ENCODE measurements around the gene NSMF.

The NSMF gene

GRCh38 chr9:137501457-137501856 lies 42.3 kb upstream of the NSMF start:
- Histone ChIP-seq H3F3A (ENCODE audit: low read depth) (peaks cover 4% of the 10 kb centered on the region; the same call in 1 of the 2 replicates), H3K9me3 (ENCODE audit: insufficient read depth, low read depth, low read length) (no peaks in the 10 kb centered on the region), H2AFZ (ENCODE audit: low read length) (no peak overlapping the region), H4K20me1 (ENCODE audit: insufficient read depth, low read length, poor library complexity, severe bottlenecking) (no peaks in the 10 kb centered on the region), H3K4me3 (ENCODE audit: low read length, poor library complexity, severe bottlenecking) (no peak overlapping the region), H3K79me2 (ENCODE audit: insufficient read depth, low read length) (no peaks in the 10 kb centered on the region), H3K9me2 (replicated peaks; ENCODE audit: low read depth, low read length) (no peaks in the 10 kb centered on the region), H3K4me1 (ENCODE audit: insufficient read depth, low read length, poor library complexity, severe bottlenecking) (no peaks in the 10 kb centered on the region), H3K4me2 (ENCODE audit: low read depth, low read length, poor library complexity, severe bottlenecking) (no peak overlapping the region), H3K9ac (ENCODE audit: low read depth, low read length, poor library complexity, severe bottlenecking) (no peak overlapping the region), H3K36me3 (ENCODE audit: insufficient read depth, low read length) (no peaks in the 10 kb centered on the region), H3K27me3 (ENCODE audit: insufficient read depth, low read length, poor library complexity, severe bottlenecking) (no peaks in the 10 kb centered on the region)
- TF ChIP-seq EZH2phosphoT487 (IDR thresholded peaks at IDR 0.05; ENCODE audit: borderline replicate concordance) (no peak), CTCF (conservative IDR thresholded peaks at IDR 0.05; ENCODE audit: low read length) (no peak)

DNA sequence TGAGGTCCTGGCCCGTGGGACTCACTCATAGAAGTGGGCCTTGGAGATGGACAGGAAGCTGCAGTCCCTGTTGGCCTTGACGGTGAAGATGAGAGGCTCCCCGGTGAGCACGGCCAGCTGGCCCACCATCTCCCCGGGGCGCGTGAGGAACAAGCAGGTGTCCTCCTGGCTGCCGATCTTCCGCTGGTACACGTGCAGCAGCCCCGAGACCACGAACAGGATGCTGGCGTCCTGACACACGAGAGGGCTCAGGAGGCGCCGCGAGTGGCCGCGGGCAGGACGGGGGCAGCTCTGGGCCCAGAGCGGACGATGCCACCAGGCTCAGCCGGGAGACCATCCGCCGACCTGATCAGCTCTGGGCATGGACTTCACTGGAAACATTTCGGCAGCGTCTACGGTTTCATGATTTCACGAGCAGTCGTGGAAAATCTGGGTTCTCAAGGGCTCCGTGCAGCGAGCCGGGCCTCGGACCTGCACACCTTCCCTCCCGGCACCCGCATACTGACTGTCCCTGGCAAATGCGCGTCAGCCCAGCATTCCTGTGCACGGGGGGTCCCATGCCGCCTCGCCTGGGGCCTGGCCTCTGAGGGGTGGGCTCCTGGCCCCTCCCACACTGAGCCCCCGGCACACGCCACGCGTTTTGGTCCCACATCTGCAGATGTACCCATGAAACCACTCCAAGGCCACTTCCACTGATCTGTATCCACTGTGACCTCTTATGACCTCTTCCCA lies 41.7 kb upstream of the NSMF start:
- Histone ChIP-seq H4K20me1 (ENCODE audit: insufficient read depth, low read length, poor library complexity, severe bottlenecking) (no peaks in the 10 kb centered on the region), H2AFZ (ENCODE audit: low read length) (no peak overlapping the region), H3K4me3 (ENCODE audit: low read length, poor library complexity, severe bottlenecking) (no peak overlapping the region), H3K9ac (ENCODE audit: low read depth, low read length, poor library complexity, severe bottlenecking) (no peak overlapping the region), H3K27me3 (ENCODE audit: insufficient read depth, low read length, poor library complexity, severe bottlenecking) (no peaks in the 10 kb centered on the region), H3K4me2 (ENCODE audit: low read depth, low read length, poor library complexity, severe bottlenecking) (no peak overlapping the region), H3K36me3 (ENCODE audit: insufficient read depth, low read length) (no peaks in the 10 kb centered on the region), H3K9me2 (replicated peaks; ENCODE audit: low read depth, low read length) (no peaks in the 10 kb centered on the region), H3F3A (ENCODE audit: low read depth) (peaks cover 4% of the 10 kb centered on the region; the same call in 1 of the 2 replicates), H3K79me2 (ENCODE audit: insufficient read depth, low read length) (no peaks in the 10 kb centered on the region), H3K9me3 (ENCODE audit: insufficient read depth, low read depth, low read length) (no peaks in the 10 kb centered on the region), H3K4me1 (ENCODE audit: insufficient read depth, low read length, poor library complexity, severe bottlenecking) (no peaks in the 10 kb centered on the region)
- TF ChIP-seq EZH2phosphoT487 (IDR thresholded peaks at IDR 0.05; ENCODE audit: borderline replicate concordance) (no peak), CTCF (conservative IDR thresholded peaks at IDR 0.05; ENCODE audit: low read length) (no peak)

DNA sequence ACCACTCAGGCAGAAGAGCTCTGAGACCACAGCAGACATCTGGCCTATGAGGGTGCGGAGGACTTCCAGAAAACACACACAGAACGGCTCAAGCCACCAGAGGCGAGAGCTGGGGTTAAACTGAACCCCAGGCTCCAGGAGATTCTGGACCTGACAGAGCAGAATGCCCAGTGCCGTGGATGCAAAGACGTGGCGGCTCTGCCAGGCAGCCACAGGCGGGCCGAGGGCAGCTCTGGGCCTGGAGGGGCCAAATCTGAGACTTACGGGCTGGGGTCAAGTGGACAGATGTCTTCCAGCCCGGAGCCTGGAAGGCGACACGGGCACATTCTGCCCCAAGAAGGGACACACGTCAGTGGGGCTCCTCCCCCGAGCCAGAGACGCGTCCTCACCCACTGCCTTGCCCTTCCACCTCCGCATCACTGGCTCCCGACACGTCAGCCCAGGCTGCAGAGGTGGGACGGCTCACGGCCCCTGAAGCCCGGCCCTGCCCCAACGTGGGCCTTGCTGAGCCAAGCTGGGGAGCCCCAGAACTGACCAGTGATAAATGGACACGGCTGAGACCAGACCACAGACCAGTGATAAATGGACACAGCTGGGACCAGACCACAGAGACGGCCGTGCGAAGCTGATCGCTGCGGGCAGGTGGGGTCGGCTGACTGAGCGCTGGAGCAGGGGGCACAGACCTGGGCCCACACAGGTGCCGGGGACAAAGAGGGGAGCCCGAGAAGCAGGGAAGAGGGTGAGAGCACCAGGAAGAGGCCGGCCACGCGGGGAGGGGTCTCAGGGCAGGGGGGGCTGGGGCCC lies 40.9 kb upstream of the NSMF start:
- H3K79me2 ChIP-seq (ENCODE audit: insufficient read depth, low read length) = no peaks in the 10 kb centered on the region
- no peaks in the 10 kb centered on the region for H3K36me3 ChIP-seq (ENCODE audit: insufficient read depth, low read length)
- H3K9me3 ChIP-seq (ENCODE audit: insufficient read depth, low read depth, low read length) = no peaks in the 10 kb centered on the region
- no peaks in the 10 kb centered on the region for H4K20me1 ChIP-seq (ENCODE audit: insufficient read depth, low read length, poor library complexity, severe bottlenecking)
- peaks cover 4% of the 10 kb centered on the region; the same call in 1 of the 2 replicates for H3F3A ChIP-seq (ENCODE audit: low read depth)
- H3K4me2 ChIP-seq (ENCODE audit: low read depth, low read length, poor library complexity, severe bottlenecking) = no peak overlapping the region
- H3K4me3 ChIP-seq (ENCODE audit: low read length, poor library complexity, severe bottlenecking) = no peak overlapping the region
- TF ChIP-seq CTCF (conservative IDR thresholded peaks at IDR 0.05; ENCODE audit: low read length) (no peak), EZH2phosphoT487 (IDR thresholded peaks at IDR 0.05; ENCODE audit: borderline replicate concordance) (no peak)
- H3K9me2 ChIP-seq (replicated peaks; ENCODE audit: low read depth, low read length) = no peaks in the 10 kb centered on the region
- H3K27me3 ChIP-seq (ENCODE audit: insufficient read depth, low read length, poor library complexity, severe bottlenecking) = no peaks in the 10 kb centered on the region
- no peaks in the 10 kb centered on the region for H3K4me1 ChIP-seq (ENCODE audit: insufficient read depth, low read length, poor library complexity, severe bottlenecking)
- H3K9ac ChIP-seq (ENCODE audit: low read depth, low read length, poor library complexity, severe bottlenecking) = no peak overlapping the region
- no peak overlapping the region for H2AFZ ChIP-seq (ENCODE audit: low read length)
